HuH-7.5 (cell line): ENCODE data around the gene WDR53.
"Not testable (repeated sequence)": the region's sequence is repeated elsewhere in the genome, so short reads cannot be mapped to it uniquely, and the experiment has no call there.

Source experiments
- DNase-seq: peaks from one replicate; pipeline ENCODE4 v3.0.0; 2011; ENCODE audit warnings: low spot score

The WDR53 gene

DNA sequence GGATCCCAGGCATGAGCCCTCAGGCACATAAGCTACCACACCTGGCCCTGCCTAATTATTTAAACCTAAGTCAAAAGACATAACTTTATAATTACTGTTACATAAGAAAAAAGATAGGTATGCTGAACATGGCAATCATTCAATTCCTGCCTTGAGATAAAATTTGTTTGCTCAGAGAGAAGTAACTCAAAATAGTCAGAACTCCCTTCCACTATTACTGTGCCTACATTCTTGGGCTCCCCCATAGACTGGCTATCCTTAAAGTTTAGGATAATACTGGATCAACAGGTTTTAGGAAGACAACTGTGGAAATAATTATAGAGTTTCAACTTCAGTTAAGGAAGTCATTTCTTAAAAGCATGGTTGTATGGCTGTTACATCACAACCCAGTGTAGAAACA lies 9.9 kb downstream of the WDR53 start:
- no peak for DNase-seq

DNA sequence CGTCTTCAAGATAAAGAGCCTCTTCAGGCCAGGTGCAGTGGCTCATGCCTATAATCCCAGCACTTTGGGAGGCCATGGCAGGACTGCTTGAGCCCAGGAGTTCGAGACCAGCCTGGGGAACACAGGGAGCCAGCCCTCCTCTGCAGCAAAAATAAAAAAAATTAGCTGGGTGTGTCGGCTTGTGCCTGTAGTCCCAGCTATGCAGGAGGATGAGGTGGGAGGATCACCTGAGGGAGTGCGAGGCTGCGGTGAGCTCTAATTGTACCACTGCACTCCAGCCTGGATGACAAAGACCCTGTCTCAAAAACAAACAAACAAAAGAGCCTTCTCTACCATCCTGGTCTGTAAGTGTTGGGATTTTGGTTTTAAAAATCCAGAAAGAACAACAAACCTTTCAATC lies 11.1 kb downstream of the WDR53 start:
- DNase-seq, result no peak

DNA sequence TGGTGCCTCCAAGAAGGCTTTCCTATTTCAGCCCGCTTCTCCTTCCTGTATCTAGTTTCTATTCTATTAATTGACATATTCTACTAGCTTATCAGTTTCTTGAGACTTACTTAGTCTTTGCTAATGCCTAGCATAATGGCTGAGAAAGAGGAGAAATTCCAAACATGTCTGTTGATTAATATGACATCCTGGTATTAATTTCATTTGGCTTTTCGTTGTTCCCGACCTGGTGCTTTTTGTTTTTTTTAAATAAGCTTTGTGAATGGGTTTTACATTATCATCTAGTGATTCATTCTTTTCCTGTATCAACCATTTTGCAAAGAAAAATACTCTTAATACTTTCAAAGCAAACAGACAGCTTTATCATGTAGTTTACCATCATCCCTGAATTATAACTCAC lies 13.1 kb downstream of the WDR53 start:
- DNase-seq, result no peak

DNA sequence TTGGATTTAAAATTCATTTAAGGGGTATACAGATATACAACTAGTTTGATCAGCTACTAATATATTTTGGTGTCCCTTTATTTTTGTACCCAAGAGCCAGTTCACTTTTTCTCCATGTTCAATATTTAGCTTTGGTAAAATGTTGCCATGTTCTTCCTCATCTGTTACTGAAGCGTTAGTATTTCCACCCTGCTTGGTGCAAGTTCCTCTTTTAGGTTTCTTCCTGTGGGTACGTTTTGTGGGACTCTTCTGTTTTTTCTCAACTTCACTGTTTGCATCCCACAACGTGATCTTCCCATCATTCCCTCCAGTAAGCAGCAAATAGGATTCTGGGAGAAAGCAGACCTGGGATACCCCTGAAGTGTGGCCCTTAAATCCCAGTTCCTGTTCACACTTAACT lies 14.1 kb downstream of the WDR53 start:
- no peak for DNase-seq

DNA sequence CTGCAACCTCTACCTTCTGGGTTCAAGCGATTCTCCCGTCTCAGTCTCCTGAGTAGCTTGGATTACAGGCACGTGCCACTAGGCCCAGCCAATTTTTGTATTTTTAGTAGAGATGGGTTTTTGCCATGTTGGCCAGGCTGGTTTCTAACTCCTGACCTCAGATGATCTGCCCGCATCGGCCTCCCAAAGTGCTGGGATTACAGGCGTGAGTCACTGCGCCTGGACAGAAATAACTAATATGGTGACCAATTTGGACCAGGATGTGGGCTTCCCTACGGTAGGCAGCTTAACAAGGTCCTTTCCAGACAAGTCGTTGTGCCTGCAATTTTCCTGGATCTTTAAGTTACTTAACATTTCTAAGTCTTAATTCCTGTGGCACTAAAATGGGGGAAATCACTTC lies 14.8 kb downstream of the WDR53 start:
- no peak for DNase-seq

DNA sequence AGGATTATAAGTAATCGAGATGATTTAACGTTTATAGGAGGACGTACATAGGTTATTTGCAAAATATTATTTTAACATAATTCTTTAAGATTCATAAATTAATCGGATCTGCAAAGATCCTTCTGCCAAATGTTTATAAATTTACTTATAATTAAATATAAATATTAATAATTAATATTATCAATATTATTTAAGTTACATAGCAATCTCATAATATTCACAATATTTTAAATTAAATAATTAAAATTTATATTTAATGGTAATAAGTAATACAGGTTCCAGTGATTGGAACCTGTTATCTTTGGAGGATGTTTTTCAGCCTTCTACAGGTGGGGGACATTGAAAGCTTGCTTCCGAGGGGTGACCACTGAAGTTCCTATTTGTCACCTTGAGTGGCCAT lies 16.1 kb downstream of the WDR53 start:
- no peak for DNase-seq

DNA sequence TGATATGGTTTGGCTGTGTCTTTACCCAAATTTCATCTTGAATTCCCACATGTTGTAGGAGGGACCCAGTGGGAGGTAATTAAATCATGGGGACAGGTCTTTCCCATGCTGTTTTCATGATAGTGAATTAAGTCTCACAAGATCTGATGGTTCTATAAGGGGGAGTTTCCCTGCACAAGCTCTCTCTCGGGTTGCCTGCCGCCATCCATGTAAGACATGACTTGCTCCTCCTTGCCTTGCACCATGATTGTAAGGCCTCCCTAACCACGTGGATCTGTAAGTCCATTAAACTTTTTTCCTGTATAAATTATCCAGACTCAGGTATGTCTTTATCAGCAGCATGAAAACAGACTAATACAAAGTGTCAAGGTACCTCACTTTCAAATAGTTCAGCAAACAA lies 18.2 kb downstream of the WDR53 start:
- not testable (repeated sequence) for DNase-seq

DNA sequence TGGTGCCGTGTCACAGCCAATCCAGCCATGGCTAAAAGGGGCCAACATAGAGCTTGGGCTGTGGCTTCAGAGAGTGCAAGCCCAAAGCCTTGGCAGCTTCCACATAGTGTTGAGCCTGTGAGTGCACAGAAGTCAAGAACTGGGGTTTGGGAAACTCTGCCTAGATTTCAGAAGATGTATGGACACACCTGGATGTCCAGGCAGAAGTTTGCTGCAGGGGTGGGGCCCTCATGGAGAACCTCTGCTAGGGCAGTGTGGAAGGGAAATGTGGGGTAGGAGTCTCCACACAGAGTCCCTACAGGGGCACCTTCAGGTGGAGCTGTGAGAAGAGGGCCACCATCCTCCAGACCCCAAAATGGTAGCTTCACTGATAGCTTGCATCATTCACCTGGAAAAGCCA lies 19.0 kb downstream of the WDR53 start:
- not testable (repeated sequence) for DNase-seq

DNA sequence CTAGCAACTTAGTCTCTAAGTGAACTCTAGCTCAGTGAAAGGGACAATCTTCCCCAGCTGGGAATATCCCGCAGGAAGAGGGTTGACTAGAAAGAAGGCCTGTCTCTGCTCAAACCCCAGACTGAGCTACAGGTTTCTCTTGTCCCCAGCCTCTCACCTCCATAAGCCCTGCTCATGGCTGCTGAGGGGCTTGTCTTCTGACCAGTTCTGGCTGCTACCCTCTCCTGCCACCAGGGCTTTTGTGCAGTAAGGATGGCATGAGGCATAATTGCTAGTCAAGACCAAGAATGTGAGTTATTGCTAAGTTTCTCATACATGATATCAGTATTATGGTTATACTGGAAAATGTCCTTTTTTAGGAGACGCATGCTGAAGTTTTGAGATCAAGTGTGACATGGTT lies 21.3 kb downstream of the WDR53 start:
- DNase-seq, result no peak

DNA sequence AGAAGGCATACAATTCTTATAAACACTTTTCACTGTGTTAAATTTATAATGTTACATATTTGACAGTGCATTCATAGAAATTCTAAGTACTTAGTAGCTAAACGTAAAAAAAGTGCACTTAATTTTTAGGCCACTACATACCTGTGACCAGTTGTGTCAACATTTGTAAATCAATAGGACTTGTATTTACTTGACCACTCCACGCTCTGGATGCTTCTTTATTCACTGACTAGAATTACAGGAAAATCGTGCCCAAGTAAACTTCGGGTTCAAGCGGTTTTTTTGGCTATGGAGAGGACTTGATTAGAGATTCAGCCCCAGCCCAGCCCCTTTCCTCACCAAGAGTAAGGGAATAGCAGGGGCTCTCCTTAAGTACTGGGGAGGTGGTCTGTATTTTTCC lies 21.8 kb downstream of the WDR53 start:
- no peak for DNase-seq

DNA sequence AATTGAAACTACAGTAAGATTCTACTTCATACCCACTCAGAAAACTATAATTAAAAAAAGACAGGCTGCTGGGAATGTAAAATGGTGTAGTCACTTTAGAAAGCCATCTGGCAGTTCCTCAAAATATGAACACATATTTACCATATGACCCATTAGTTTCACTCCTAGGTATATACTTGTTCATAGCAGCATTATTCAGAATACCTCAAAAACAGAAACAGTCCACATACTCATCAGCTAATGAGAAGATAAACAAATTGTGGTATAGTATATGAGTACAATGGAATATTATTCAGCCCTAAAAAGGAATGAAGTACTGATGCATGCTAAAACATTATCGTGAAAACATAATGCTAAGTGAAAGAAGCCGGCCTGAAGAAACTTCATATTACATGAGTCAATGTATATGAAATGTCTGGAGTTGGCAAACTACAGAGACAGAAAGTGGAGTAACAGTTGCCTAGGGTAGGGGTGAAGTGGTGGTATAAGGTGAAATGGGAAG lies 23.8 kb downstream of the WDR53 start:
- DNase-seq, result no peak

DNA sequence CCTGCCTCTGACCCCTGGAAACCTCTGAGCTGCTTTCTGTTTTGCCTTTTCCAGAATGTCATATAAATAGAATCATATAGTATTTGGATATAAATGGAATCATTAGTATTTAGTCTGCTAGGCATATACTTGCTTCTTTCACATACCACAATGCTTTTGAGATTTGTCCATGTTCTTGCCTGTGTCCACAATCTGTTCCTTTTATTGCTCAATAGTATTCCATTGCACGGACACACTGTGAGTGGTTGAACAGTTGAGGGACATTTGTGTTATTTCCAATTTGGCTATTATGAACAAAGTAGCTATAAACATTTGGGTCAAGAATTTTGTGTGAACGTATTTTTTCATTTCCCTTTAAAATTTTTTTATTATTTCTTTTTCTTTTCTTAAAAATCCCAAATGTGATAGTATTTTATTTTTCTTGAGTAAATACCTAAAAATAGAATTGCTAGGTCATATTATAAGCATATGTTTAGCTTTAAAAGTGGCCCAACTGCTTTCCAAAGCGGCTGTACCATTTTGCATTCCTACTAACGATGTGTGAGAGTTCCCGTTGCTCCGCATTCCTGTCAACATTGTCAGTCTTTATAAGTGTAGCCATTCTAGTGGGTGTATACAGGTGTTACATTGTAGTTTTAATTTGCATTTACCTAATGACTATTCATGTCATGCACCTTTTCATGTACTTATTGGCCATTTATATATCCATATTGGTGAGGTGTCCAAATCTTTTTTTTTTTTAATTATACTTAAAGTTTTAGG lies 26.5 kb downstream of the WDR53 start:
- DNase-seq, result no peak

DNA sequence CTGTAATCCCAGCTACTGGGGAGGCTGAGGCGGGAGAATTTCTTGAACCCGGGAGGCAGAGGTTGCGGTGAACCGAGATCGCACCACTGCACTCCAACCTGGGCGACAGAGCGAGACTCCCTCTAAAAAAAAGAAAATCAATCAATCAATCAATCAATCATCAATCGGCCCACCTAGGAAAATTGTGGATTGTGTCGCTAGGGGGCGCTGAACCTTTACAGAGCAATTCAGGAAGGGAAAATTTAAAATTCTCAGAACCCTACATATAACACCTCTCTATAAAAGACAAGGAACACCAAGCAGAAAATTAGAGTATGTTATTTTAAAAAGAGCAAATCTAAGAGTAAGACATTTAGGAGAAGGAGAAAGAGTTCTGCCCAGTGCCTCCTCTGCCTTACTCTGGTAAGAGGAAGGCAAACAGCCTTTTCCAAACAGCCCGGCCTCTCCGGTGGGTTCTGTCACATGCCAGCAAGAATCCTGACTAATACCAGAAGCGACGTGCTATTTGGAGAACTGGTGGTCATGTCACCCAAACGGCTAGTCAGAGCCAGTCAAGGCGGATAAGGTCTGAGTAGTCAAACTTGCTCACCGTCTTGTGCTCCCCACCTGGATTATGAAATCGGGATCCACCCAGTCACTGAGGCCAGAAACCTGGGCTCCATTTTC lies 30.9 kb downstream of the WDR53 start:
- peak; percentile 34 for DNase-seq

DNA sequence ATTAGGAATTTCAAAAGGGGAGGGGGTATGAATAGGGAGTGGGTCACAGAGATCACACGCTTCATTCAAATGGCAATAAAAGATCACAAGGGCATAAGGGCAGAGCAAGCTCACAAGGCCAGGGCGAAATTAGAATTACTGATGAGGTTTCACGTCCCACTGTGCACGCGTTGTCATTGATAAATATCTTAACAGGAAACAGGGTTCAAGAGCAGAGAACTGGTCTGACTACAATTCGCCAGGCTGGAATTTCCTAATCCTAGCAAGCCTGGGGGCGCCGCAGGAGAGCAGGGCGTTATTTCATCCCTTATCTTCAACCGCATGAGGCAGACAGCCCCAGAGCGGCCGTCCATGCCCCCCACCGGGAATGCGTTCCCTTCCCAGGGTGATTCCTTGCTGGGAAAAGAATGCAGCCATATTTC lies 35.1 kb downstream of the WDR53 start:
- no peak for DNase-seq

DNA sequence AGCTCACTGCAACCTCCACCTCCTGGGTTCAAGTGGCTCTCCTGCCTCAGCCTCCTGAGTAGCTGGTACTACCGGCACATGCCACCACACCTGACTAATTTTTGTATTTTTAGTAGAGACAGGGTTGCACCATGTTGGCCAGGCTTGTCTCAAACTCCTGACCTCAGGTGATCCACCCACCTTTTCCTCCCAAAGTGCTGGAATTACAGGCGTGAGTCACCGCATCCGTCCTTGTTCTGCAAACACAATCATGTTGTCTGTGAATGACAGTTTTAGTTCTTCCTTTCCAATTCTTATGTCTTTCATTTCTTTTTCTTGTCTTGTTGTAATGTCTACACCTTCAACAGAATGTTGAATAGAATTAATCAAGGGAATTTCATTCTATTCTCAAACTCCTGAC lies 36.9 kb downstream of the WDR53 start:
- DNase-seq, result no peak

DNA sequence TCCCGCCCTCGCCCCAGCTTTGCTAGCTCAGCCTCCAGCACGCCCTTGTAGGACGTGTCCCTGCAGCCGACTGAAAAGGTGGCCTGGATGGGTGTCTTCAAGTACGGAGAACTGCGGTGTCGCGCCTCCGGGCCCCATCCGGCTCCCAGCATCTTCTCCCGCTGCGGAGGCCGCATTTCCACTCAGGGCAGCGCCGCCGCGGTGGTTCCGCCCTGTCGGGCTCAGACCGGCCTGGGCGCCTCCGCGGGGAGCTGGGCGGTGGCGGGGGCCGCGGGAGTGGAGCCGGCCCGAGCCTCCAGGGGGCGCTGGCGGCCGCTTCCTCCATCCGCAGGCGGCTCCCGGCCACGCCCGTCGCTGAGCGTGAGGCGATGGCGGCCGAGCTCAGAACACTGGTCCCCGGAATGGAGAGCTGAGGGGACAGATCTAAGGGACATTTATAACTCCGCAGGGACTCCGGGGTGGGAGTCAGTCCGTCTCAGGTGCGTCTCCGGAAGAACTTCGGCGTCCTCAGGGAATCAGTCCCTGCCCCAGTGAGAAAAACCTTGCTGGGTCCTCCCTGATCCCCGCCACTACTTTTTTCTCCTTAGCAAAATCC lies 39.6 kb downstream of the WDR53 start:
- DNase-seq, result peak; percentile 72

DNA sequence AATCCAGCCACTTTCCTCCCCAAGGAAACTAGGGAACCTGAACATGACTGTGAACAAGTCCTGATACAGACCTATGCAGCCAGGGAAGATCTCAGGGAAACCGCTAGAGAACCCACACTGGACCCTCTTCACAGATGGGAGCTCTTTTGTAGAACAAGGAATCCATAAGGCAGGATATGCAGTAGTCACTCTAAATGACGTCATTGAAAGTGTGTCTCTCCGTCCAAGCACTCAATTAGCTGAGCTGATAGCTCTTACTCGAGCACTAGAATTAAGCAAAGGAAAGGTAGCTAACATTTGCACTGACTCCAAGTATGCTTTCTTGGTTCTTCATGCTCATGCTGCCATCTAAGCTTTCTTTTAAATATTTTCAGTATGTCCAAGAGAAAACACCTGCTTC lies 43.2 kb downstream of the WDR53 start:
- DNase-seq, result no peak

DNA sequence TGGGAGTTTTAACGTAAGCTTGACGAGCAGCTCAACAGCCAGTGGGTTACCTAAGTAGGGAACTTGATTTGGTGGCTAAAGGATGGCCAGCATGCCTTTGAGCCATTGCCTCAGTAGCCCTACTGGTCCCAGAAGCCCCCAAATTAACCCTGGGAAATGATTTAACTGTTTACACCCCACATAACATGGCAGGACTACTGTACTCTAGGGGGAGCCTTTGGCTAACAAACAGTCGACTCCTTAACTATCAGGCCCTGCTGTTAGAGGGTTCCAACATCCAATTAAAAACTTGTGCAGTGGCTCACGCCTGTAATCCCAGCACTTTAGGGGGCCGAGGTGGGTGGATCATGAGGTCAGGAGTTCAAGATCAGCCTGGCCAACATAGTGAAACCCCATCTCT lies 43.8 kb downstream of the WDR53 start:
- DNase-seq, result no peak

DNA sequence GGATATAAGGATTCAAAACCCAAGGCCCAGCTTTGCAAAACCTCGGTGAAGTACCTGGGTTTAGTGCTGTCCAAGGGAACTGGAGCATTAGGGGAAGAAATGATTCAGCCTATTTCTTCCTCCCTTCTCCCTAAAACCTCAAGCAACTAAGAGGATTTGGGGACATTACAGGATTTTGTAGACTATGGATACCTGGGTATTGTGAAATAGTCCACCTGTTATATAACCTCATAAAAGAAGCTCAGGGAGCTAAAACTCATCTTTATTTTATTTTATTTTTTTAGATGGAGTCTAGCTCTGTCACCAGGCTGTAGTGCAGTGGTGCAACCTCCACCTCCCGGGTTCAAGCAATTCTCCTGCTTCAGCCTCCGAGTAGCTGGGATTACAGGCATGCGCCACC lies 44.5 kb downstream of the WDR53 start:
- no peak for DNase-seq

DNA sequence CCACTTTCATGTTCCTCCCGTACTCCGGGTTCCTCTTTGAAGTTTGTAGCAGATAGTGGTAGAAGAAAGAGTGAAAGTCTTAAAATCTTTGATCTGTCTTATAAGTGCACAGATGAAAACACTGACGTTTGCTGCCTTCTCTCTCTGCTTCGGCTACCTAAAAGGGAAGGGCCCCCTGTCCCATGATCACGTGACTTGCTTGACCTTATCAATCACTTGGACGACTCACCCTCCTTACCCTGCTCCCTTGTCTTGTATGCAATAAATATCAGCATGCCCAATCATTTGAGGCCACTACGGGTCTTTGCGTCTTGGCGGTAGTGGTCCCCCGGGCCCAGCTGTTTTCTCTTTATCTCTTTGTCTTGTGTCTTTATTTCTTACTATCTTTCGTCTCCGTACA lies 47.1 kb downstream of the WDR53 start:
- DNase-seq, result not testable (repeated sequence)

DNA sequence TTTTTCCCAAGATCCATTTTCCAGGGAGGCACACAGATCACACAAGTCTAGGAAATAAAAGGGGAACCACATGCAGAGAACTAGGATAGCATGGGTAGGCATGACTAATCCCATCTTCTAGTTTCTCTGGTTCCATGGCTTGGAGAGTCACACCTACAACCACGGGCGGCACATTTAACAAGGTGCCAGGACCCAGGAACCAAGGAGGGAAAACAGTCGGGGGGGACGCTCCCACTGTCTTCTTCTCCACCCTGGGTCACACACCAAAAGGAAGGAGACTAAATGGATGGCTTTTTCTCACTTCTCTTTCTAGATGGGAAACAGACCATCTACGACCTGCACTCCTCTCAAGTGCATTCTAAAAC lies 48.7 kb downstream of the WDR53 start:
- DNase-seq, result no peak

DNA sequence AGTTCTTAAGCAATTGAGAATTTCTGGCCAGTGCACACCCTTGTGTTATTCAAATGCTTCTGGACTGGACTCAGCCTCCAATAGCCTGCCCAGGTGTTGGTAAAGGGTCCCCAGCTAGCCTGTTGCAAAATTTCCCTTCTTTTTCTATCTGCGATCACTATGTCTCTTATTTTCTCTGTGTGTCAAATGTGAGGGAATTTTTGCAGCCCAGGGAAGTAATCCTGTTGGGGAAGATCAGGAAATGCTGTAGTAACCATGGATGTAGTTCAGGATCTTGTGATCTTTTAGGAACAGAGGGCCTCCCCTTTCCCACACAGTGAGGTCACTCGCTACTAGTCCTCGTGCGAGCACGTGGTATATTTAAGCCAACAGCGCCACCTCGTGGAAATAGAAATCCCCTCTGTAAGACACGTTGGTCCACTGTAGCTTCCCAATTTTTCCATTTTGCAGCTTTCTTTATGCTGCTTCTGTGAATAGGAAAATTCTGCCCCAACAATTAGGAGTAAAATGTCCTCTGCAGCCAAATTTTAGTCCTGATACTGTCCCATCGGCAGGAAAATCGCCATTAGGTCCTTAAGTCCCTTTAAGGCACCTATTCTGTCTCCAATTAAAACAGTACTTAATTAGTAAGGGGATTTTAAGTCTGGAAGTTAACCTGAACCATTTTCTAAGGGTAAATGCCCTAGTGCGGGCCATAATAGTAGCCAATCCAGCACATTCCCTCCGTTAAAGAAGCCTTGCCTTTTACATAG lies 49.2 kb downstream of the WDR53 start:
- no peak for DNase-seq

DNA sequence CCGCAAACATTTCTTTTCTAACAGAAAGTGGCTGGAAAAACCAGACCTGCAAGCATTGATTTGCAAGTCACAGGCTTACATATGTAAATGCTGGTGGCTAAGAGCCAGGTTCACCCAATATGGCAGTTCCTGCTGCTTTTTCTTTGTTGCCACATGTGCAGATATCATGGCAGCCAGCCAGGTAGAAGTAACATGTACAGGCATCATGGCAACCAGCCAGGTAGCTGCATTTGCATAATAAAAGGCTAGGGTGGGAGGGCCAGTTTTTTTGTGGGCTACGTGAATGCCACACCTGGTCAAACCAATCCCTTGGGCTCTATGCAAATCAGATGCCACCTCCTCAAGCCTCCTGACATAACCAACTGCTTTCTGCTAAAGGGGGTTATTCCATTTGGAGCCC lies 50.4 kb downstream of the WDR53 start:
- DNase-seq, result no peak
